HG02885 (cell line): ENCODE data around the gene OXA1L.
"Not testable (repeated sequence)": the region's sequence is repeated elsewhere in the genome, so short reads cannot be mapped to it uniquely, and the experiment has no call there.

Experiments used
- ATAC-seq: cut with Tn5 transposase; IDR thresholded peaks from one replicate; pipeline ENCODE4 v1.9.1; 2021; ENCODE audit warnings: mild to moderate bottlenecking; ENCODE audit not compliant: unreplicated experiment, poor library complexity

OXA1L gene

GRCh38 chr14:22766457-22767322, at the start of gene OXA1L:
OXA1L (plus strand) TSS chr14:22766688; CDS start chr14:22766702, 14 bp downstream.
- ATAC-seq = peak; percentile 84

- no peak for ATAC-seq
These were observed 48.4 kb upstream of the OXA1L start for GRCh38 chr14:22718091-22718490.

- ATAC-seq = no peak
These were observed 45.3 kb upstream of the OXA1L start for GRCh38 chr14:22721213-22721612.

- ATAC-seq = no peak
These were observed 42.7 kb upstream of the OXA1L start for GRCh38 chr14:22723815-22724214.

GRCh38 chr14:22724847-22725246, 41.6 kb upstream of the OXA1L start:
- not testable (repeated sequence) for ATAC-seq

- not testable (repeated sequence) for ATAC-seq
These were observed 41.1 kb upstream of the OXA1L start for GRCh38 chr14:22725374-22725773.

- ATAC-seq = no peak
These were observed 40.5 kb upstream of the OXA1L start for GRCh38 chr14:22726012-22726411.

GRCh38 chr14:22732062-22732461, 34.4 kb upstream of the OXA1L start:
- not testable (repeated sequence) for ATAC-seq

GRCh38 chr14:22733829-22734228, 32.7 kb upstream of the OXA1L start:
- ATAC-seq = no peak

GRCh38 chr14:22735096-22735495, 31.4 kb upstream of the OXA1L start:
- ATAC-seq = no peak

- not testable (repeated sequence) for ATAC-seq
These were observed 30.1 kb upstream of the OXA1L start for GRCh38 chr14:22736384-22736783.

GRCh38 chr14:22737052-22737451, 29.4 kb upstream of the OXA1L start:
- ATAC-seq = peak; percentile 68

- ATAC-seq = no peak
These were observed 27.1 kb upstream of the OXA1L start for GRCh38 chr14:22739423-22739822.

GRCh38 chr14:22740020-22740419, 26.5 kb upstream of the OXA1L start:
- no peak for ATAC-seq

GRCh38 chr14:22747769-22748168, 18.7 kb upstream of the OXA1L start:
- ATAC-seq = no peak

GRCh38 chr14:22748206-22748605, 18.3 kb upstream of the OXA1L start:
- no peak for ATAC-seq

- ATAC-seq = no peak
These were observed 17.8 kb upstream of the OXA1L start for GRCh38 chr14:22748631-22749068.

GRCh38 chr14:22752422-22752821, 14.1 kb upstream of the OXA1L start:
- no peak for ATAC-seq

- ATAC-seq = no peak
These were observed 12.9 kb upstream of the OXA1L start for GRCh38 chr14:22753586-22753985.

GRCh38 chr14:22757972-22758650, 8.4 kb upstream of the OXA1L start:
- ATAC-seq = not testable (repeated sequence)

GRCh38 chr14:22761734-22762133, 4.8 kb upstream of the OXA1L start:
- no peak for ATAC-seq
